GM19193 (cell line): ENCODE results near the gene UCHL1.

ENCODE experiments used
- POLR2A ChIP-seq: IDR thresholded peaks from 4 replicates; pipeline ENCODE4 v1.6.1; 2011; ENCODE audit not compliant: insufficient read depth, insufficient read length; ENCODE audit errors: extremely low read depth

The UCHL1 gene

GRCh38 chr4:41256740-41257256, at the start of gene UCHL1:
Gene UCHL1 (plus strand): TSS chr4:41256928. CDS start chr4:41256977, 49 bp downstream.
- peak; percentile 78 for TF ChIP-seq POLR2A

GRCh38 chr4:41207291-41207831, 49.4 kb upstream of the UCHL1 start:
- TF ChIP-seq POLR2A: no peak

- no peak for TF ChIP-seq POLR2A
Measured at GRCh38 chr4:41209187-41209586, 47.5 kb upstream of the UCHL1 start.

- no peak for TF ChIP-seq POLR2A
Measured at GRCh38 chr4:41209901-41210300, 46.8 kb upstream of the UCHL1 start.

- TF ChIP-seq POLR2A: no peak
Measured at GRCh38 chr4:41211951-41212615, 44.6 kb upstream of the UCHL1 start.

- TF ChIP-seq POLR2A: no peak
Measured at GRCh38 chr4:41212616-41213203, 44.0 kb upstream of the UCHL1 start.

- no peak for TF ChIP-seq POLR2A
Measured at GRCh38 chr4:41213625-41214135, 43.0 kb upstream of the UCHL1 start.

- TF ChIP-seq POLR2A: peak; percentile 60
Measured at GRCh38 chr4:41214136-41214824, 42.4 kb upstream of the UCHL1 start, which contains the start of gene APBB2. Gene APBB2 (minus strand): TSS chr4:41214542. CDS start chr4:41033254, 181,288 bp downstream.

- TF ChIP-seq POLR2A: no peak
Measured at GRCh38 chr4:41214825-41215146, 41.9 kb upstream of the UCHL1 start.

GRCh38 chr4:41215155-41215554, 41.6 kb upstream of the UCHL1 start:
- TF ChIP-seq POLR2A: no peak

- no peak for TF ChIP-seq POLR2A
Measured at GRCh38 chr4:41215969-41216293, 40.8 kb upstream of the UCHL1 start.

GRCh38 chr4:41216294-41217019, 40.3 kb upstream of the UCHL1 start:
- peak; percentile 82 for TF ChIP-seq POLR2A

- no peak for TF ChIP-seq POLR2A
Measured at GRCh38 chr4:41217020-41217333, 39.8 kb upstream of the UCHL1 start.

GRCh38 chr4:41217374-41217773, 39.4 kb upstream of the UCHL1 start:
- TF ChIP-seq POLR2A: no peak

GRCh38 chr4:41218703-41219102, 38.0 kb upstream of the UCHL1 start:
- no peak for TF ChIP-seq POLR2A

GRCh38 chr4:41219421-41219950, 37.2 kb upstream of the UCHL1 start:
- no peak for TF ChIP-seq POLR2A
